ENCODE data around the gene CLDN22.

CLDN22 gene

DNA sequence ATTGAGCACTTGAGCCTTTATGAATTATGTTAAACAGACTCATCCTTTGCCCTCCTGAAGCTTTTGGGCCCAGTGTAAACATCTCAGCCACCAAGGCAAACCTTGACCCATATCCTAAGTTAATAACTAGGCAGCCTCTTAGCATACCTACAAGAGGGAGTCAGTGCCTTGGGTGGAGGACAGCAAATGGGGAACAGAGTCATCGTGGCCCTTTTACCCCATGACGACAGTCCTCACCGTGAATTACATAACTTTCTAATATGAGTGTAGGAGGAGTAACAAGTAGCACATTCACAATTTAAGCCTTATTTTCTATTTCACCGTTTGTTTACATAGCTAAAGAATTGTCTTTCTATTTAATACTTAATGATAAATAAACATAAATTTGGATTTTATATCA is 16.8 kb downstream of the CLDN22 start:
- Histone ChIP-seq H4K20me1 (ENCODE audit: insufficient read depth) (no peaks in the 10 kb centered on the region), H3K4me3 (IDR thresholded peaks at IDR 0.05; ENCODE audit: insufficient read depth, low read depth, low read length) (no peak overlapping the region), H3K27me3 (ENCODE audit: insufficient read depth, low read depth) (no peaks in the 10 kb centered on the region), H3K9ac (no peak overlapping the region), H3K4me1 (ENCODE audit: low read depth, poor library complexity, severe bottlenecking) (no peaks in the 10 kb centered on the region), H3K4me2 (no peak overlapping the region), H2AFZ (ENCODE audit: low read depth) (no peak overlapping the region), H3K27ac (no peak overlapping the region), H3K36me3 (ENCODE audit: insufficient read depth) (no peaks in the 10 kb centered on the region), H3K79me2 (ENCODE audit: insufficient read depth, low read depth) (no peaks in the 10 kb centered on the region)
- TF ChIP-seq, protein P1, sequence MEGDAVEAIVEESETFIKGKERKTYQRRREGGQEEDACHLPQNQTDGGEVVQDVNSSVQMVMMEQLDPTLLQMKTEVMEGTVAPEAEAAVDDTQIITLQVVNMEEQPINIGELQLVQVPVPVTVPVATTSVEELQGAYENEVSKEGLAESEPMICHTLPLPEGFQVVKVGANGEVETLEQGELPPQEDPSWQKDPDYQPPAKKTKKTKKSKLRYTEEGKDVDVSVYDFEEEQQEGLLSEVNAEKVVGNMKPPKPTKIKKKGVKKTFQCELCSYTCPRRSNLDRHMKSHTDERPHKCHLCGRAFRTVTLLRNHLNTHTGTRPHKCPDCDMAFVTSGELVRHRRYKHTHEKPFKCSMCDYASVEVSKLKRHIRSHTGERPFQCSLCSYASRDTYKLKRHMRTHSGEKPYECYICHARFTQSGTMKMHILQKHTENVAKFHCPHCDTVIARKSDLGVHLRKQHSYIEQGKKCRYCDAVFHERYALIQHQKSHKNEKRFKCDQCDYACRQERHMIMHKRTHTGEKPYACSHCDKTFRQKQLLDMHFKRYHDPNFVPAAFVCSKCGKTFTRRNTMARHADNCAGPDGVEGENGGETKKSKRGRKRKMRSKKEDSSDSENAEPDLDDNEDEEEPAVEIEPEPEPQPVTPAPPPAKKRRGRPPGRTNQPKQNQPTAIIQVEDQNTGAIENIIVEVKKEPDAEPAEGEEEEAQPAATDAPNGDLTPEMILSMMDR (conservative IDR thresholded peaks at IDR 0.05; ENCODE audit: low read depth, low read length), result no peak

DNA sequence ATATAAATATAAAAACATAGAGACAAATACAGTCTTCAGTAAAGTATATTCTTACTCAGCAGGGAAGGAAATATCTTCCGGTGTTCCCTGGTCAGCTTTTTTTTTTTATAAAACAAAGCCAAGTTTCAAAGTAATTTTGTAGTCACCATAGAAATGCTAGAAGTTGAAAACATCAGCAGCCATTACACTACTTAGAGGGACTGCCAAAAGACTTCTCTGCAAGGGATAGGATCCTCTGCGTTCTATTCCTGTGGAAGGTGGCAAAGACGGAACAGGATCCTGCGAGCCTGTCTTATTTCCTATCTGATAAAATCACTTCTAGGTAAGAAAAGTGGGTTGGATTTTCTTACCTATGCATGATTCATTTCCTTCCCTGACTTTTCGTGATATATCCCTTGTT is 19.4 kb downstream of the CLDN22 start:
- Histone ChIP-seq H3K36me3 (ENCODE audit: insufficient read depth) (no peaks in the 10 kb centered on the region), H3K4me1 (ENCODE audit: low read depth, poor library complexity, severe bottlenecking) (no peaks in the 10 kb centered on the region), H3K9ac (no peak overlapping the region)

DNA sequence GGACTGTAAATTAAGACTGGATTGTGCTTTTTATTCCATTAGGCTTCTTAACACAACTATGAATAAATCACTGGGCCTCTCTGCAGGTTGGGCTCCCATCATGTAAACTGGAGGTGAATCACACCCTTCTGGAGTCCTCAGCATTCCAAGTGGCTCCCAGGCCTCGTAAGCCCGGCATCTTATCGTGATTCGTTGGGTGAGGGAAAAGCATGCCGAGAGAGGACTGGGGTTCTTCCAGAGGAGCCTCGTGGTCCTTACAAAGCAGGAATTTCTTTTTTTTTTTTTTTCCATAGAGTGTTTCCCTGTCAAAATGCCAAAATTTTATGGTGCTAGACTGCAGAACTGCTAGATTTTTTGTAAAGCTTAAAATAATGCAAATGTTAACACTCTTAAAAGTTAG is 20.0 kb downstream of the CLDN22 start:
- Histone ChIP-seq H3K36me3 (ENCODE audit: insufficient read depth) (no peaks in the 10 kb centered on the region), H3K4me2 (no peak overlapping the region), H3K27ac (no peak overlapping the region), H3K4me3 (IDR thresholded peaks at IDR 0.05; ENCODE audit: insufficient read depth, low read depth, low read length) (no peak overlapping the region), H3K4me1 (ENCODE audit: low read depth, poor library complexity, severe bottlenecking) (no peaks in the 10 kb centered on the region), H3K27me3 (ENCODE audit: insufficient read depth, low read depth) (no peaks in the 10 kb centered on the region), H4K20me1 (ENCODE audit: insufficient read depth) (no peaks in the 10 kb centered on the region), H3K79me2 (ENCODE audit: insufficient read depth, low read depth) (no peaks in the 10 kb centered on the region), H2AFZ (ENCODE audit: low read depth) (no peak overlapping the region), H3K9ac (no peak overlapping the region)
- TF ChIP-seq, protein P1 (conservative IDR thresholded peaks at IDR 0.05; ENCODE audit: low read depth, low read length), result no peak

More for the DNA sequence above, 19.4 kb downstream of the CLDN22 start:
- H3K27me3 ChIP-seq (ENCODE audit: insufficient read depth, low read depth), result no peaks in the 10 kb centered on the region
- H3K4me2 ChIP-seq, result no peak overlapping the region
- H2AFZ ChIP-seq (ENCODE audit: low read depth), result no peak overlapping the region
- no peak overlapping the region for H3K4me3 ChIP-seq (IDR thresholded peaks at IDR 0.05; ENCODE audit: insufficient read depth, low read depth, low read length)
- H3K79me2 ChIP-seq (ENCODE audit: insufficient read depth, low read depth), result no peaks in the 10 kb centered on the region
- H3K27ac ChIP-seq, result no peak overlapping the region
- H4K20me1 ChIP-seq (ENCODE audit: insufficient read depth), result no peaks in the 10 kb centered on the region
- TF ChIP-seq, protein P1 (conservative IDR thresholded peaks at IDR 0.05; ENCODE audit: low read depth, low read length), result no peak

DNA sequence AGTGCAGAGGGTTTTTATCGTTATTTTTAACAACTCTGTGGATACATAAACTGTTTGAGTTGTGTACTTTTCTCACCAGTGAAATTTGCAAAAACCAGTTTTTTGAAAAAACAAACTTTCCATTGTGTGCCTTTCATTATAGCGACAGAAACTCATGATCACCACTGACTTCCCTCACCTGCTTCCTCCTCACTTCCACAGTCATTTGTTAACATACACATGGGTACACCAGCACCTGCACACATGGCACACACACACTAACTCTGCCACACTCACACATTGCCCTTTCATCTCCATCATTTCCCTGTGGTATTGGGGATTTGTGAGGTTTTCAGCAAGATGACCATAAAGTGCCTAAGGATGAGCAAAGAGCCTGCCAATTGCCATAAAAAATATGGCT is 20.6 kb downstream of the CLDN22 start:
- Histone ChIP-seq H4K20me1 (ENCODE audit: insufficient read depth) (no peaks in the 10 kb centered on the region), H3K79me2 (ENCODE audit: insufficient read depth, low read depth) (no peaks in the 10 kb centered on the region), H3K9ac (no peak overlapping the region), H3K36me3 (ENCODE audit: insufficient read depth) (no peaks in the 10 kb centered on the region), H3K27me3 (ENCODE audit: insufficient read depth, low read depth) (no peaks in the 10 kb centered on the region), H3K4me3 (IDR thresholded peaks at IDR 0.05; ENCODE audit: insufficient read depth, low read depth, low read length) (no peak overlapping the region), H3K4me2 (no peak overlapping the region), H3K27ac (no peak overlapping the region), H2AFZ (ENCODE audit: low read depth) (no peak overlapping the region), H3K4me1 (ENCODE audit: low read depth, poor library complexity, severe bottlenecking) (no peaks in the 10 kb centered on the region)
- TF ChIP-seq, protein P1 (conservative IDR thresholded peaks at IDR 0.05; ENCODE audit: low read depth, low read length), result no peak

Measured in KMS-11 (cell line).